ENCODE results near the gene PALB2. TPM values are rescaled to one million over a fixed set of nuclear protein-coding genes. Genes with fewer than 3 reads are reported as not detected.

Gene PALB2
- total and polyA plus RNA-seq, 2 of the 13 experiments (the other 11 are each of a cell fraction or from before 2014, with no cell fraction given), result 12.1 to 40.9 TPM

- no peak; the same call in 1 of the 2 replicates for TF ChIP-seq ZSCAN31 (CRISPR knock-in tag; IDR thresholded peaks at IDR 0.05; ENCODE audit: low read depth)
- peak; percentile 92 for TF ChIP-seq MAF1 (CRISPR knock-in tag; IDR thresholded peaks at IDR 0.05; ENCODE audit: borderline replicate concordance)
- no peak for TF ChIP-seq SMARCE1 (IDR thresholded peaks at IDR 0.05; ENCODE audit: borderline replicate concordance)
- TF ChIP-seq E2F2 (CRISPR knock-in tag; IDR thresholded peaks at IDR 0.05; ENCODE audit: borderline replicate concordance), result peak; percentile 98
- peak; percentile 89 for TF ChIP-seq GMEB1 (CRISPR knock-in tag; IDR thresholded peaks at IDR 0.05; ENCODE audit: borderline replicate concordance)
- peak; percentile 92; the same call in 1 of the 2 replicates for TF ChIP-seq TBX2 (CRISPR knock-in tag; IDR thresholded peaks at IDR 0.05; ENCODE audit: borderline replicate concordance)
- TF ChIP-seq CCAR2 (optimal IDR thresholded peaks at IDR 0.05; ENCODE audit: low read depth, low read length), result peak; percentile 77
- peak; percentile 95 for TF ChIP-seq ZNF710 (CRISPR knock-in tag; IDR thresholded peaks at IDR 0.05; ENCODE audit: borderline replicate concordance)
- peak; percentile 85; the same call in 1 of the 2 replicates for TF ChIP-seq ZNF354B (CRISPR knock-in tag; IDR thresholded peaks at IDR 0.05)
- peak; percentile 94 for TF ChIP-seq MED13 (CRISPR knock-in tag; IDR thresholded peaks at IDR 0.05)
- peak; percentile 79 for TF ChIP-seq SIN3B (IDR thresholded peaks at IDR 0.05; ENCODE audit: low read length)
- peak; percentile 79 for TF ChIP-seq ZNF121 (CRISPR knock-in tag; IDR thresholded peaks at IDR 0.05)
- 0 out of 2 replicates have a peak, but pooled peaks have one; percentile 65 for TF ChIP-seq ZNF24 (IDR thresholded peaks at IDR 0.05)
- peak; percentile 95; the same call in 1 of the 2 replicates for TF ChIP-seq ZNF224 (CRISPR knock-in tag; IDR thresholded peaks at IDR 0.05)
- peak; percentile 35; the same call in 1 of the 2 replicates for TF ChIP-seq TBX3 (IDR thresholded peaks at IDR 0.05; ENCODE audit: borderline replicate concordance)
- TF ChIP-seq MIER2 (CRISPR knock-in tag; IDR thresholded peaks at IDR 0.05), result peak; percentile 43; the same call in 1 of the 2 replicates
- peak; percentile 92; the same call in 1 of the 2 replicates for TF ChIP-seq ZNF333 (CRISPR knock-in tag; IDR thresholded peaks at IDR 0.05; ENCODE audit: borderline replicate concordance)
- no peak for TF ChIP-seq ZBTB49 (CRISPR knock-in tag; IDR thresholded peaks at IDR 0.05; ENCODE audit: borderline replicate concordance)
- peak; percentile 86 for TF ChIP-seq HNRNPK (IDR thresholded peaks at IDR 0.05; ENCODE audit: low read depth, low read length, poor library complexity, severe bottlenecking)
- TF ChIP-seq TEAD3 (CRISPR knock-in tag; optimal IDR thresholded peaks at IDR 0.05; ENCODE audit: borderline replicate concordance), result peak; percentile 73
- TF ChIP-seq ZNF350 (CRISPR knock-in tag; IDR thresholded peaks at IDR 0.05; ENCODE audit: borderline replicate concordance, low read depth), result peak; percentile 99
These were observed 84.0 kb downstream of the PALB2 start, which contains the start of the genes EARS2 and UBFD1 (continued) for GRCh38 chr16:23556881-23557778.

All from HepG2 (cell line).